WTC11 (cell line): ENCODE measurements around the gene ZCRB1.

Experiments
- CREB1 ChIP-seq: sonication (generic); formaldehyde crosslinking; IDR thresholded peaks from 2 replicates; pipeline ENCODE4 v1.8.0; 2023; ENCODE audit warnings: mild to moderate bottlenecking, missing genetic modification reagents
- CREM ChIP-seq: sonication (generic); formaldehyde crosslinking; IDR thresholded peaks from 2 replicates; pipeline ENCODE4 v1.8.1; 2022; ENCODE audit warnings: mild to moderate bottlenecking, missing genetic modification reagents, moderate library complexity
- FOXK1 ChIP-seq: sonication (generic); formaldehyde crosslinking; IDR thresholded peaks from 2 replicates; pipeline ENCODE4 v1.8.0; 2022; ENCODE audit warnings: mild to moderate bottlenecking, moderate library complexity, missing genetic modification reagents
- FOXP4 ChIP-seq: sonication (generic); formaldehyde crosslinking; IDR thresholded peaks from 2 replicates; pipeline ENCODE4 v1.8.0; 2022; ENCODE audit warnings: mild to moderate bottlenecking, missing genetic modification reagents
- IRF2 ChIP-seq: sonication (generic); formaldehyde crosslinking; IDR thresholded peaks from 2 replicates; pipeline ENCODE4 v1.8.0; 2022; ENCODE audit warnings: low read depth, missing genetic modification reagents, borderline replicate concordance
- NR1H2 ChIP-seq: sonication (generic); formaldehyde crosslinking; IDR thresholded peaks from 2 replicates; pipeline ENCODE4 v1.9.0; 2021; ENCODE audit warnings: mild to moderate bottlenecking, moderate library complexity, missing genetic modification reagents
- NR2C2 ChIP-seq: sonication (generic); formaldehyde crosslinking; IDR thresholded peaks from 2 replicates; pipeline ENCODE4 v1.8.0; 2022; ENCODE audit warnings: mild to moderate bottlenecking, missing genetic modification reagents
- TP53 ChIP-seq: sonication (generic); formaldehyde crosslinking; IDR thresholded peaks from 2 replicates; pipeline ENCODE4 v1.8.1; 2023; ENCODE audit warnings: mild to moderate bottlenecking, missing genetic modification reagents
- TF ChIP-seq, protein P1 (sequence below): fragments of 200-600 bp; IDR thresholded peaks from 2 replicates; pipeline ENCODE4 v1.8.0; 2022; ENCODE audit warnings: antibody characterized with exemption
- TF ChIP-seq, protein P2 (sequence below): sonication (generic); formaldehyde crosslinking; IDR thresholded peaks from 2 replicates; pipeline ENCODE4 v1.8.1; 2023; ENCODE audit warnings: mild to moderate bottlenecking, missing genetic modification reagents
- TF ChIP-seq, protein P3 (sequence below): sonication (generic); formaldehyde crosslinking; IDR thresholded peaks from 2 replicates; pipeline ENCODE4 v1.8.0; 2022; ENCODE audit warnings: mild to moderate bottlenecking, missing genetic modification reagents
- TF ChIP-seq, protein P4 (sequence below): sonication (generic); formaldehyde crosslinking; IDR thresholded peaks from 2 replicates; pipeline ENCODE4 v1.8.1; 2023; ENCODE audit warnings: mild to moderate bottlenecking, missing genetic modification reagents

- TF ChIP-seq FOXK1 (no peak), CREB1 (no peak), CREM (CRISPR knock-in tag) (no peak), IRF2 (CRISPR knock-in tag) (no peak), NR1H2 (CRISPR knock-in tag) (no peak), FOXP4 (CRISPR knock-in tag) (no peak), NR2C2 (no peak), TP53 (CRISPR knock-in tag) (no peak)
- TF ChIP-seq, protein P1, sequence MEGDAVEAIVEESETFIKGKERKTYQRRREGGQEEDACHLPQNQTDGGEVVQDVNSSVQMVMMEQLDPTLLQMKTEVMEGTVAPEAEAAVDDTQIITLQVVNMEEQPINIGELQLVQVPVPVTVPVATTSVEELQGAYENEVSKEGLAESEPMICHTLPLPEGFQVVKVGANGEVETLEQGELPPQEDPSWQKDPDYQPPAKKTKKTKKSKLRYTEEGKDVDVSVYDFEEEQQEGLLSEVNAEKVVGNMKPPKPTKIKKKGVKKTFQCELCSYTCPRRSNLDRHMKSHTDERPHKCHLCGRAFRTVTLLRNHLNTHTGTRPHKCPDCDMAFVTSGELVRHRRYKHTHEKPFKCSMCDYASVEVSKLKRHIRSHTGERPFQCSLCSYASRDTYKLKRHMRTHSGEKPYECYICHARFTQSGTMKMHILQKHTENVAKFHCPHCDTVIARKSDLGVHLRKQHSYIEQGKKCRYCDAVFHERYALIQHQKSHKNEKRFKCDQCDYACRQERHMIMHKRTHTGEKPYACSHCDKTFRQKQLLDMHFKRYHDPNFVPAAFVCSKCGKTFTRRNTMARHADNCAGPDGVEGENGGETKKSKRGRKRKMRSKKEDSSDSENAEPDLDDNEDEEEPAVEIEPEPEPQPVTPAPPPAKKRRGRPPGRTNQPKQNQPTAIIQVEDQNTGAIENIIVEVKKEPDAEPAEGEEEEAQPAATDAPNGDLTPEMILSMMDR = no peak
- TF ChIP-seq, protein P2, sequence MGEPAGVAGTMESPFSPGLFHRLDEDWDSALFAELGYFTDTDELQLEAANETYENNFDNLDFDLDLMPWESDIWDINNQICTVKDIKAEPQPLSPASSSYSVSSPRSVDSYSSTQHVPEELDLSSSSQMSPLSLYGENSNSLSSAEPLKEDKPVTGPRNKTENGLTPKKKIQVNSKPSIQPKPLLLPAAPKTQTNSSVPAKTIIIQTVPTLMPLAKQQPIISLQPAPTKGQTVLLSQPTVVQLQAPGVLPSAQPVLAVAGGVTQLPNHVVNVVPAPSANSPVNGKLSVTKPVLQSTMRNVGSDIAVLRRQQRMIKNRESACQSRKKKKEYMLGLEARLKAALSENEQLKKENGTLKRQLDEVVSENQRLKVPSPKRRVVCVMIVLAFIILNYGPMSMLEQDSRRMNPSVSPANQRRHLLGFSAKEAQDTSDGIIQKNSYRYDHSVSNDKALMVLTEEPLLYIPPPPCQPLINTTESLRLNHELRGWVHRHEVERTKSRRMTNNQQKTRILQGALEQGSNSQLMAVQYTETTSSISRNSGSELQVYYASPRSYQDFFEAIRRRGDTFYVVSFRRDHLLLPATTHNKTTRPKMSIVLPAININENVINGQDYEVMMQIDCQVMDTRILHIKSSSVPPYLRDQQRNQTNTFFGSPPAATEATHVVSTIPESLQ (CRISPR knock-in tag) = no peak
- TF ChIP-seq, protein P3, sequence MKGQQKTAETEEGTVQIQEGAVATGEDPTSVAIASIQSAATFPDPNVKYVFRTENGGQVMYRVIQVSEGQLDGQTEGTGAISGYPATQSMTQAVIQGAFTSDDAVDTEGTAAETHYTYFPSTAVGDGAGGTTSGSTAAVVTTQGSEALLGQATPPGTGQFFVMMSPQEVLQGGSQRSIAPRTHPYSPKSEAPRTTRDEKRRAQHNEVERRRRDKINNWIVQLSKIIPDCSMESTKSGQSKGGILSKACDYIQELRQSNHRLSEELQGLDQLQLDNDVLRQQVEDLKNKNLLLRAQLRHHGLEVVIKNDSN (CRISPR knock-in tag) = no peak
- TF ChIP-seq, protein P4, sequence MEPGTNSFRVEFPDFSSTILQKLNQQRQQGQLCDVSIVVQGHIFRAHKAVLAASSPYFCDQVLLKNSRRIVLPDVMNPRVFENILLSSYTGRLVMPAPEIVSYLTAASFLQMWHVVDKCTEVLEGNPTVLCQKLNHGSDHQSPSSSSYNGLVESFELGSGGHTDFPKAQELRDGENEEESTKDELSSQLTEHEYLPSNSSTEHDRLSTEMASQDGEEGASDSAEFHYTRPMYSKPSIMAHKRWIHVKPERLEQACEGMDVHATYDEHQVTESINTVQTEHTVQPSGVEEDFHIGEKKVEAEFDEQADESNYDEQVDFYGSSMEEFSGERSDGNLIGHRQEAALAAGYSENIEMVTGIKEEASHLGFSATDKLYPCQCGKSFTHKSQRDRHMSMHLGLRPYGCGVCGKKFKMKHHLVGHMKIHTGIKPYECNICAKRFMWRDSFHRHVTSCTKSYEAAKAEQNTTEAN (CRISPR knock-in tag) = no peak
Measured at GRCh38 chr12:42270596-42270995, 55.3 kb downstream of the ZCRB1 start.
